ENCODE data around the gene SYNPR. TPM values are rescaled to one million over a fixed set of nuclear protein-coding genes. Genes with fewer than 3 reads are reported as not detected.

Gene SYNPR
- not detected in 2 replicates for total RNA-seq (ENCODE audit: low replicate concordance)

DNA sequence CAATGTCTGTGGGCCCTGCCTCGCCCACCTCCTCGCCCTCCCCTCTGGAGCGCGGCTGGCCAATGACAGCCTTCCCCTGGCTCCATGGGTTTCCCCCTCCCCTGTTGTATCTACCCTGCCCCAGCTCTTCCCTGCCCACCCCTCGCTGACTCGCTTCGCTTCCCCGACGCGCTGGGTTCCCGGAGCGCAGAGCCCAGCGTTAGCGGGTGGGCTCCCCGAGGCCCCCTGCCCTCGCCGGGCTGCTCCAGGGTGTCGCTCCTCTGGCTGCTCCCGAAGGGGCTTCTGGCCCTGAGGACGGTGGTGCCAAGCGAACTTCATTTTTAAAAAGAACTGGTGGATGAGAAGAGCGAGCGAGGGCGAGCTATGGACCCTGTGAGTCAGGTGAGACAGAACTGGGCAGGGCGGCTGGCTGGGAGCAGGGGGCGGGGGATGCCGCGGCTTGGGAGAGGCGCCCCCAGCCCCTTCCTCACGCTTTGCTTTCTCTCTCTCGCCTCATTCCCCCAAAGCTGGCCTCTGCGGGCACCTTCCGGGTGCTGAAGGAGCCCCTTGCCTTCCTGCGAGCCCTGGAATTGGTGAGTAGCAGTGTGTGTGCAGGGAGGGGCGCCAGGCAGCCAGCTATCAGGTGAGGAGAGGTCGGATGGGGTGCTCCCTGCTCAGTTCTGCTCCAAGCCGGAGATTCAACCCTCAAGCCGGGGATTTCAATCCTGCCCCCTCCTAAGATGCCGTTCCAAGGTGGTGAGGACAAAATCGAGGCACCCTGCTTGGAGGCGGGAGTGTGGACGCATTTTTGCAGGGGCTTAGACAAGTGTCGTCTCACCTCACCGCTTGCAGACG is at the start of gene SYNPR:
Gene SYNPR (plus strand): TSS at position 138 of the 834 bp plus-strand sequence.
- no peak for DNase-seq (ENCODE audit: low read depth)
- no peak within 1 kb of the TSS for H3K4me3 ChIP-seq (ENCODE audit: low read depth, low read length)
- TF ChIP-seq, protein P1, sequence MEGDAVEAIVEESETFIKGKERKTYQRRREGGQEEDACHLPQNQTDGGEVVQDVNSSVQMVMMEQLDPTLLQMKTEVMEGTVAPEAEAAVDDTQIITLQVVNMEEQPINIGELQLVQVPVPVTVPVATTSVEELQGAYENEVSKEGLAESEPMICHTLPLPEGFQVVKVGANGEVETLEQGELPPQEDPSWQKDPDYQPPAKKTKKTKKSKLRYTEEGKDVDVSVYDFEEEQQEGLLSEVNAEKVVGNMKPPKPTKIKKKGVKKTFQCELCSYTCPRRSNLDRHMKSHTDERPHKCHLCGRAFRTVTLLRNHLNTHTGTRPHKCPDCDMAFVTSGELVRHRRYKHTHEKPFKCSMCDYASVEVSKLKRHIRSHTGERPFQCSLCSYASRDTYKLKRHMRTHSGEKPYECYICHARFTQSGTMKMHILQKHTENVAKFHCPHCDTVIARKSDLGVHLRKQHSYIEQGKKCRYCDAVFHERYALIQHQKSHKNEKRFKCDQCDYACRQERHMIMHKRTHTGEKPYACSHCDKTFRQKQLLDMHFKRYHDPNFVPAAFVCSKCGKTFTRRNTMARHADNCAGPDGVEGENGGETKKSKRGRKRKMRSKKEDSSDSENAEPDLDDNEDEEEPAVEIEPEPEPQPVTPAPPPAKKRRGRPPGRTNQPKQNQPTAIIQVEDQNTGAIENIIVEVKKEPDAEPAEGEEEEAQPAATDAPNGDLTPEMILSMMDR (IDR thresholded peaks at IDR 0.05; ENCODE audit: insufficient read depth, low read length): no peak

- TF ChIP-seq, protein P1 (IDR thresholded peaks at IDR 0.05; ENCODE audit: insufficient read depth, low read length): peak; percentile 65
- peak; percentile 57 for DNase-seq (ENCODE audit: low read depth)
- H3K4me3 ChIP-seq (ENCODE audit: low read depth, low read length): no peak overlapping the region
Observed at GRCh38 chr3:63228677-63229076, 49.4 kb upstream of the SYNPR start.

DNA sequence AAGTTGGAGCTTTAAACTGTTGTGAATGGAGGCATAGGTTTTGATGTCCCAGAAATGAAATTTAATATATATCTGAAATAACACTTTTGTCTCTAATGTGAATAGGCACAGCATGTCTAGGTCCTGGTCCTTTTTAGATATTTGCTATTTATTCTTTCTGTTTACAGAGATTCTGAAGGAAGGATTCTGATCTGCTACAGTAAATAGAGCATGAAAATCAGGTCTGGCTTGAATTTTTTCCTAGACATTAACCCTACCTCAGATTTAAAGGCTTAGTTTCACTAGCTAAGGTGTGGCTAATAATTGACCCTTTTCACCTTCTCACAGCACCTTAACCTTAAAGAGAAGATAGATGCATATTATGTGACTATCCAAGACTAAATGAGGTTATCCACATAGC is 48.0 kb upstream of the SYNPR start:
- TF ChIP-seq, protein P1 (IDR thresholded peaks at IDR 0.05; ENCODE audit: insufficient read depth, low read length): no peak
- DNase-seq (ENCODE audit: low read depth): no peak
- H3K4me3 ChIP-seq (ENCODE audit: low read depth, low read length): no peak overlapping the region

DNA sequence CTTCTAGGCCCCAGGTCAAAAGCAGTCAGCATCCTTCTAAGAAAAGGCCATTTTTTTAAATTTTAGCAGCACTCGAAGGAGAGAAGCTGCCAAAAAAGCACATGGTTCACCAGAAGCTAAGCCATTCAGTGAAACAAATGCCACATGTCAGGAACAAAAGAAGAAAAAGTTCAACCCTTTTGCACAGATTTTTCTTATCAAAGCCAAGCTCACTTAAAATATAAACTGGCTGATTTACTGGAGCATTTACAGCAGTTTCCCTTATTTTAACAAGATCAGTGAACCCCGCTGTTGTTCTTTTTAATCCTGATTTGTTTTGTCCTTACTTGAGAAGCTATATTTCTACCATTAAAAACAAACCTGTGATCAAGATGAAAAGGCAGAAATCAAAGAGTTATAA is 46.5 kb upstream of the SYNPR start:
- TF ChIP-seq, protein P1 (IDR thresholded peaks at IDR 0.05; ENCODE audit: insufficient read depth, low read length): no peak
- no peak overlapping the region for H3K4me3 ChIP-seq (ENCODE audit: low read depth, low read length)
- no peak for DNase-seq (ENCODE audit: low read depth)

GRCh38 chr3:63232764-63233396 is 45.2 kb upstream of the SYNPR start:
- peak; percentile 24 for DNase-seq (ENCODE audit: low read depth)
- TF ChIP-seq, protein P1 (IDR thresholded peaks at IDR 0.05; ENCODE audit: insufficient read depth, low read length): peak; percentile 35
- no peak overlapping the region for H3K4me3 ChIP-seq (ENCODE audit: low read depth, low read length)

GRCh38 chr3:63240381-63240902 is 37.7 kb upstream of the SYNPR start:
- TF ChIP-seq, protein P1 (IDR thresholded peaks at IDR 0.05; ENCODE audit: insufficient read depth, low read length): no peak
- no peak for DNase-seq (ENCODE audit: low read depth)
- no peak overlapping the region for H3K4me3 ChIP-seq (ENCODE audit: low read depth, low read length)
